RWPE1 (cell line): ENCODE measurements around the gene GMPS.

Experiments
- CTCF ChIA-PET: fragments of 350-600 bp; sonication (Branson Sonifier 250); formaldehyde crosslinking; extraction: SDS; loops from one replicate; lab custom pipeline; 2021; lab: Yijun Ruan, JAX
- POLR2A ChIA-PET: fragments of 400-600 bp; formaldehyde crosslinking; extraction: SDS; loops from one replicate; lab custom pipeline; 2020; ENCODE audit warnings: antibody characterized with exemption; ENCODE audit not compliant: low non-redundant PET; lab: Yijun Ruan, JAX
- DNase-seq: peaks from one replicate; pipeline ENCODE4 v3.0.0; 2012; ENCODE audit warnings: low spot score
- H3K27ac ChIP-seq: fragments of 450-650 bp; 2 replicates; pipeline ENCODE4 v1.5.1; 2017
- CTCF ChIP-seq: fragments of 450-650 bp; conservative IDR thresholded peaks from 2 replicates; pipeline ENCODE4 v1.5.1; 2017; ENCODE audit warnings: low read depth, mild to moderate bottlenecking

The GMPS gene

GRCh38 chr3:155863072-155863784 lies 7.2 kb upstream of the GMPS start:
- H3K27ac ChIP-seq = no peak overlapping the region
- no peak for TF ChIP-seq CTCF
- ChIA-PET CTCF (no interaction called here), POLR2A (no interaction called here)
- DNase-seq = no peak

GRCh38 chr3:155869691-155870090 lies 759 bp upstream of the GMPS start:
- POLR2A ChIA-PET = no interaction called here
- peak overlapping the region; percentile 97 for H3K27ac ChIP-seq
- CTCF ChIA-PET = interaction anchor here (0.6 kb wide), 1 partner anchor 690 kb away, joined by 3 read pairs; no protein-coding TSS in a partner anchor
- no peak for DNase-seq
- TF ChIP-seq CTCF = no peak

- TF ChIP-seq CTCF = no peak
- DNase-seq = peak; percentile 57
- CTCF ChIA-PET = interaction anchor here (0.5 to 0.6 kb wide), 4 partner anchors 12 to 1796 kb away, joined by 3 to 7 read pairs (median 4); no protein-coding TSS in a partner anchor
These were observed 695 bp downstream of the GMPS start for GRCh38 chr3:155870945-155871745.

GRCh38 chr3:155871746-155872158 lies 1.3 kb downstream of the GMPS start:
- no peak for TF ChIP-seq CTCF
- DNase-seq = no peak
- ChIA-PET POLR2A (interaction anchor here (0.7 to 0.9 kb wide), 2 partner anchors 10 to 66 kb away, joined by 3 to 4 read pairs; partner anchors contain the start of gene C3orf33), CTCF (interaction anchor here (0.5 to 0.7 kb wide), 5 partner anchors 11 to 1797 kb away, joined by 3 to 7 read pairs (median 3); no protein-coding TSS in a partner anchor)
- peak overlapping the region; percentile 97 for H3K27ac ChIP-seq

More at GRCh38 chr3:155870945-155871745, 695 bp downstream of the GMPS start:
- POLR2A ChIA-PET = interaction anchor here (0.9 kb wide), 1 partner anchor 65 kb away, joined by 4 read pairs; the partner anchor contains the start of gene C3orf33
- peak overlapping the region; percentile 97 for H3K27ac ChIP-seq

- ChIA-PET CTCF (interaction anchor here (0.6 to 0.8 kb wide), 2 partner anchors 83 to 935 kb away, joined by 3 to 4 read pairs; no protein-coding TSS in a partner anchor), POLR2A (interaction anchor here (0.6 kb wide), 1 partner anchor 13 kb away, joined by 5 read pairs; no protein-coding TSS in a partner anchor)
- no peak for DNase-seq
- no peak overlapping the region for H3K27ac ChIP-seq
- TF ChIP-seq CTCF = no peak
These were observed 2.6 kb downstream of the GMPS start for GRCh38 chr3:155872904-155873646.
